ENCODE data around the gene SPRR4.

DNA sequence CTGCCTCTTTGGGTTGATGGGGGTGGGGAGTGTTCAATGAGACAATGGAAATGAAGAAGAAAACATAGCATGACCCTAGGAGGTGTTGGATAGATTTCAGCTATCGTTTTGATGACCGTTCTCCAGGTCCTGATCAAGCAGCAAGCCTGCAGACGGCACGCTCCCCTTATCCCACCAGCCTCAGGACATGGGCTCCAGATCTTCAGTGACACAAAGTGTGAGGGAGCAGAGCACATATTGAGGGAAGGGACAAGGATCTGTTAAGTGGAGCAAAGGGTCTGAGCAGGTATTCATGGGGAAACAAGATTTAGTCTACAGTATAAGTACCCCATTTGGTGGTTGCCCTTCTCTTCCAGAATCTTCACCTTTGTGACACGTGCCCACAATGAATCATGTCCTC is 18.7 kb upstream of the SPRR4 start:
- TF ChIP-seq POLR2A (IDR thresholded peaks at IDR 0.05; ENCODE audit: low read depth, low read length) (no peak), RFX5 (IDR thresholded peaks at IDR 0.05; ENCODE audit: low read depth, low read length) (no peak), SMC3 (IDR thresholded peaks at IDR 0.05; ENCODE audit: borderline replicate concordance, low read length) (no peak), CTCF (IDR thresholded peaks at IDR 0.05 in 2 of 3, conservative IDR thresholded peaks at IDR 0.05 in 1 of 3; ENCODE audit: control insufficient read depth in 2 of 3, extremely low read depth in 1 of 3, insufficient read depth in 1 of 3, low read depth in 3 of 3, low read length in 3 of 3) (no peak), EGR1 (IDR thresholded peaks at IDR 0.05; ENCODE audit: borderline replicate concordance in 1 of 2, low read depth in 2 of 2, low read length in 2 of 2) (no peak), EP300 (IDR thresholded peaks at IDR 0.05; ENCODE audit: borderline replicate concordance in 1 of 2, control insufficient read depth in 1 of 2, low read depth in 2 of 2, low read length in 2 of 2) (no peak), ZZZ3 (IDR thresholded peaks at IDR 0.05; ENCODE audit: control insufficient read depth, insufficient read length, low read depth) (no peak), SP1 (IDR thresholded peaks at IDR 0.05; ENCODE audit: low read depth, low read length) (no peak), JUND (IDR thresholded peaks at IDR 0.05; ENCODE audit: low read depth, low read length) (no peak), EZH2 (IDR thresholded peaks at IDR 0.05; ENCODE audit: borderline replicate concordance, control insufficient read depth, low read depth, low read length) (no peak)
- TF ChIP-seq, protein P1, sequence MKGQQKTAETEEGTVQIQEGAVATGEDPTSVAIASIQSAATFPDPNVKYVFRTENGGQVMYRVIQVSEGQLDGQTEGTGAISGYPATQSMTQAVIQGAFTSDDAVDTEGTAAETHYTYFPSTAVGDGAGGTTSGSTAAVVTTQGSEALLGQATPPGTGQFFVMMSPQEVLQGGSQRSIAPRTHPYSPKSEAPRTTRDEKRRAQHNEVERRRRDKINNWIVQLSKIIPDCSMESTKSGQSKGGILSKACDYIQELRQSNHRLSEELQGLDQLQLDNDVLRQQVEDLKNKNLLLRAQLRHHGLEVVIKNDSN (IDR thresholded peaks at IDR 0.05; ENCODE audit: borderline replicate concordance, extremely low read length, insufficient read depth, low read depth, low read length): no peak
- TF ChIP-seq, protein P2, sequence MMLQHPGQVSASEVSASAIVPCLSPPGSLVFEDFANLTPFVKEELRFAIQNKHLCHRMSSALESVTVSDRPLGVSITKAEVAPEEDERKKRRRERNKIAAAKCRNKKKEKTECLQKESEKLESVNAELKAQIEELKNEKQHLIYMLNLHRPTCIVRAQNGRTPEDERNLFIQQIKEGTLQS (IDR thresholded peaks at IDR 0.05; ENCODE audit: borderline replicate concordance, extremely low read depth, low read depth, low read length): no peak
- TF ChIP-seq, protein P3, sequence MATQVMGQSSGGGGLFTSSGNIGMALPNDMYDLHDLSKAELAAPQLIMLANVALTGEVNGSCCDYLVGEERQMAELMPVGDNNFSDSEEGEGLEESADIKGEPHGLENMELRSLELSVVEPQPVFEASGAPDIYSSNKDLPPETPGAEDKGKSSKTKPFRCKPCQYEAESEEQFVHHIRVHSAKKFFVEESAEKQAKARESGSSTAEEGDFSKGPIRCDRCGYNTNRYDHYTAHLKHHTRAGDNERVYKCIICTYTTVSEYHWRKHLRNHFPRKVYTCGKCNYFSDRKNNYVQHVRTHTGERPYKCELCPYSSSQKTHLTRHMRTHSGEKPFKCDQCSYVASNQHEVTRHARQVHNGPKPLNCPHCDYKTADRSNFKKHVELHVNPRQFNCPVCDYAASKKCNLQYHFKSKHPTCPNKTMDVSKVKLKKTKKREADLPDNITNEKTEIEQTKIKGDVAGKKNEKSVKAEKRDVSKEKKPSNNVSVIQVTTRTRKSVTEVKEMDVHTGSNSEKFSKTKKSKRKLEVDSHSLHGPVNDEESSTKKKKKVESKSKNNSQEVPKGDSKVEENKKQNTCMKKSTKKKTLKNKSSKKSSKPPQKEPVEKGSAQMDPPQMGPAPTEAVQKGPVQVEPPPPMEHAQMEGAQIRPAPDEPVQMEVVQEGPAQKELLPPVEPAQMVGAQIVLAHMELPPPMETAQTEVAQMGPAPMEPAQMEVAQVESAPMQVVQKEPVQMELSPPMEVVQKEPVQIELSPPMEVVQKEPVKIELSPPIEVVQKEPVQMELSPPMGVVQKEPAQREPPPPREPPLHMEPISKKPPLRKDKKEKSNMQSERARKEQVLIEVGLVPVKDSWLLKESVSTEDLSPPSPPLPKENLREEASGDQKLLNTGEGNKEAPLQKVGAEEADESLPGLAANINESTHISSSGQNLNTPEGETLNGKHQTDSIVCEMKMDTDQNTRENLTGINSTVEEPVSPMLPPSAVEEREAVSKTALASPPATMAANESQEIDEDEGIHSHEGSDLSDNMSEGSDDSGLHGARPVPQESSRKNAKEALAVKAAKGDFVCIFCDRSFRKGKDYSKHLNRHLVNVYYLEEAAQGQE (IDR thresholded peaks at IDR 0.05; ENCODE audit: low read depth, low read length): no peak

Data from GM12878 (cell line).